Small intestine (tissue), 7 donors: ENCODE data around the gene SEC14L6. TPM values are rescaled to one million over a fixed set of nuclear protein-coding genes. Genes with fewer than 3 reads are reported as not detected.

Experiments
- DNase-seq, 2 donors: peaks; one replicate each; pipeline versions ENCODE4 v3.0.0 to v3.0.0-alpha.2; 2013
- FAIRE-seq: peaks from 2 replicates; lab custom pipeline; 2012; peaks lifted over from hg19 to GRCh38; lab: Jason Lieb, UNC
- H3K27ac ChIP-seq, 3 donors: one replicate each; pipeline ENCODE4 v1.5.1; 2013; ENCODE audit warnings: low read length in 2 of 3, mild to moderate bottlenecking in 2 of 3, control low read depth in 1 of 3, inconsistent platforms in 1 of 3, low read depth in 1 of 3, moderate library complexity in 1 of 3
- H3K27me3 ChIP-seq, 3 donors: one replicate each; pipeline ENCODE4 v1.6.1; 2013; ENCODE audit warnings: low read length in 3 of 3, inconsistent platforms in 1 of 3; ENCODE audit not compliant: control insufficient read depth in 3 of 3, insufficient read depth in 3 of 3
- H3K36me3 ChIP-seq, 3 donors: one replicate each; pipeline ENCODE4 v1.6.1; 2013; ENCODE audit warnings: low read length in 3 of 3, inconsistent platforms in 1 of 3, low read depth in 1 of 3, mild to moderate bottlenecking in 1 of 3, moderate library complexity in 1 of 3; ENCODE audit not compliant: control insufficient read depth in 3 of 3, insufficient read depth in 2 of 3
- H3K4me1 ChIP-seq, 3 donors: one replicate each; pipeline ENCODE4 v1.6.1; 2013; ENCODE audit warnings: low read length in 2 of 3, inconsistent platforms in 1 of 3, low read depth in 1 of 3, mild to moderate bottlenecking in 1 of 3, moderate library complexity in 1 of 3; ENCODE audit not compliant: control insufficient read depth in 3 of 3, insufficient read depth in 2 of 3
- H3K4me3 ChIP-seq, 3 donors: one replicate each; pipeline ENCODE4 v1.5.1; 2013; ENCODE audit warnings: low read length in 3 of 3, control low read depth in 1 of 3, inconsistent platforms in 1 of 3, low read depth in 1 of 3, mild to moderate bottlenecking in 1 of 3, moderate library complexity in 1 of 3
- H3K9me3 ChIP-seq, 2 donors: one replicate each; pipeline ENCODE4 v1.6.1; 2013; ENCODE audit warnings: low read depth in 1 of 2, low read length in 1 of 2; ENCODE audit not compliant: control insufficient read depth in 2 of 2, insufficient read depth in 1 of 2
- WGBS, 3 donors: extraction: QIAGEN DNeasy Blood & Tissue Kit; methylation state at CpG; one replicate each; pipeline ENCODE4 v1.1.7; 2013; 5-methylcytosine and 5-hydroxymethylcytosine counted together
- polyA plus RNA-seq, 4 donors: library from polyadenylated mRNA; stranded (reverse) in 3 of 4; unstranded in 1 of 4; fragments of 200-250 nt in 3 of 4; fragments of 120-200 nt in 1 of 4; gene quantifications; one replicate each; pipeline versions ENCODE4 v1.2.1 to v1.2.3, GENCODE V29; 2013
- donor health status: healthy with polysubstance abuse.
- donor health status: control.
- donor health status: control.
- donor health status: Bipolar disorder and iron deficiency.
- donor health status: healthy.

The SEC14L6 gene
- polyA plus RNA-seq, 4 donors = 0.15 to 1.2 TPM; not detected in 2

- H3K4me3 ChIP-seq = no peak overlapping the region
- no peaks in the 10 kb centered on the region for H3K27me3 ChIP-seq
- no peak overlapping the region for H3K27ac ChIP-seq
- FAIRE-seq = no peak
- H3K36me3 ChIP-seq = no peaks in the 10 kb centered on the region
- WGBS, 3 donors = 72 to 73% (median 73%) methylated on average over 5 of the region's 5 CpGs
- no peaks in the 10 kb centered on the region for H3K4me1 ChIP-seq
- peaks cover 0 to 3% of the 10 kb centered on the region in 2 donors for H3K9me3 ChIP-seq
- DNase-seq = no peak
These were observed 25.0 kb downstream of the SEC14L6 start for GRCh38 chr22:30521368-30522156.

DNA sequence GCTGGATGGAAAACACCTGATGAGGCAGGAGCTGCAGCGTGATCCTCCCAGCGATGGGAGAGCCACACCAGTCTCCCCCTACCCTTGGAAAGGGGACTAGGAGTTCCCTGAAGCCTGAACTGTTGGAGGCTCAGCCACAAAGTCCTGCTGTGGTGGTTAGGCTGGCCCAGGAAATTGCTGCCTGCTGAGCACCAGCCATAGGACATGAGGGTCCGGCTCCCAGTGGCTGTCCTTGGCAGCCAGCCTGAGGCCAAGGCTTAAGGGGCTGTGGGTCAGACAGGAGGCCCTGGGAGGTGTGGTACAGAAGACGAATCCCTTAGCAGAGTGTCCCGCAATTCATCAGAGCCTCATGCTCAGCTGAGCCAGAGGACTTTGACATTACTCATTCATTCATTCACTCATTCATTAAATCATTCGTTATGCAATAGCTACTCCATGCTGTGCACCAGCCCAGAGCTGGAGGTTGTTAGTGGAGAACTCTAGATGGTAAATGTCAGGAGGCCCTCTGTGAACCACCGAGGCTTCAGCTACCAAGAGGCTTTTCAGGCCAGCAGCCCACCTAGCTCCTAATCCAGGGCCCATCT, 26.6 kb downstream of the SEC14L6 start:
- peaks cover 0 to 3% of the 10 kb centered on the region in 2 donors for H3K9me3 ChIP-seq
- no peaks in the 10 kb centered on the region for H3K36me3 ChIP-seq
- no peaks in the 10 kb centered on the region for H3K4me1 ChIP-seq
- 85 to 91% (median 89%) methylated on average over 7 of the region's 7 CpGs for WGBS, 3 donors
- H3K27ac ChIP-seq = no peak overlapping the region
- no peak for FAIRE-seq
- no peaks in the 10 kb centered on the region for H3K27me3 ChIP-seq
- no peak overlapping the region for H3K4me3 ChIP-seq
- DNase-seq = no peak

- Histone ChIP-seq H3K27me3 (no peaks in the 10 kb centered on the region), H3K36me3 (no peaks in the 10 kb centered on the region), H3K27ac (no peak overlapping the region), H3K4me3 (no peak overlapping the region), H3K9me3 (peaks cover 0 to 3% of the 10 kb centered on the region in 2 donors), H3K4me1 (no peaks in the 10 kb centered on the region)
- no peak for FAIRE-seq
- 86 to 92% (median 89%) methylated on average over 5 of the region's 5 CpGs for whole genome bisulfite sequencing, 3 donors
- DNase-seq = no peak
These were observed 29.8 kb downstream of the SEC14L6 start for GRCh38 chr22:30516731-30517130.

- no peak overlapping the region for H3K4me3 ChIP-seq
- H3K4me1 ChIP-seq = no peaks in the 10 kb centered on the region
- no peaks in the 10 kb centered on the region for H3K36me3 ChIP-seq
- H3K9me3 ChIP-seq = peaks cover 0 to 3% of the 10 kb centered on the region in 2 donors
- DNase-seq = no peak
- 63 to 84% (median 75%) methylated on average over 6 of the region's 6 CpGs for WGBS, 3 donors
- no peak overlapping the region for H3K27ac ChIP-seq
- H3K27me3 ChIP-seq = no peaks in the 10 kb centered on the region
- FAIRE-seq = no peak
These were observed 30.3 kb downstream of the SEC14L6 start for GRCh38 chr22:30516273-30516672.

DNA sequence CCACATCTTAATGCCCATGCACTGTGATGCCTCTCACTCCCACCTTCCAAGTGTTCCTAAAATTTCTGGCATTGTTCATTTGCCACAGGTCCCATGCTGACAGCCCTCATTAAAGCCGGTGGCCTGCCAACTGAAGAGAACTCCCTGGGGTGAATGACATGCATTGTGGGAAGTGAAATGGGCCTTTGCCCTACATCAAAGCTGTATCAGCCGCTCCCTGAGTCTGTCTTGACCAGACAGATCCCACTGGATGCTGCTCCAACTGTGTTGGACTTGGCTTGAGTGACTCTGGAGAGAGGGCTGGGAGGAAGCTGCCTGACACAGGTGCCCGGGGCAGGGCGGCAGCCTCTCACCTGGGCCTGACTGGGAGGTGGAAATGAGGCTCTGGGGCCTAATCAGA, 32.3 kb downstream of the SEC14L6 start:
- Histone ChIP-seq H3K27ac (no peak overlapping the region), H3K4me1 (no peaks in the 10 kb centered on the region), H3K36me3 (no peaks in the 10 kb centered on the region), H3K4me3 (no peak overlapping the region), H3K27me3 (no peaks in the 10 kb centered on the region), H3K9me3 (peaks cover 0 to 3% of the 10 kb centered on the region in 2 donors)
- 50 to 82% (median 63%) methylated on average over 4 of the region's 4 CpGs for WGBS, 3 donors
- FAIRE-seq (no peak), DNase-seq (no peak)

GRCh38 chr22:30513462-30513861, 33.1 kb downstream of the SEC14L6 start:
- FAIRE-seq = no peak
- WGBS, 3 donors = 93 to 94% (median 93%) methylated on average over 6 of the region's 6 CpGs
- DNase-seq = no peak
- Histone ChIP-seq H3K4me3 (no peak overlapping the region), H3K27ac (no peak overlapping the region), H3K27me3 (no peaks in the 10 kb centered on the region), H3K36me3 (no peaks in the 10 kb centered on the region), H3K4me1 (no peaks in the 10 kb centered on the region), H3K9me3 (peaks cover 0 to 3% of the 10 kb centered on the region in 2 donors)

DNA sequence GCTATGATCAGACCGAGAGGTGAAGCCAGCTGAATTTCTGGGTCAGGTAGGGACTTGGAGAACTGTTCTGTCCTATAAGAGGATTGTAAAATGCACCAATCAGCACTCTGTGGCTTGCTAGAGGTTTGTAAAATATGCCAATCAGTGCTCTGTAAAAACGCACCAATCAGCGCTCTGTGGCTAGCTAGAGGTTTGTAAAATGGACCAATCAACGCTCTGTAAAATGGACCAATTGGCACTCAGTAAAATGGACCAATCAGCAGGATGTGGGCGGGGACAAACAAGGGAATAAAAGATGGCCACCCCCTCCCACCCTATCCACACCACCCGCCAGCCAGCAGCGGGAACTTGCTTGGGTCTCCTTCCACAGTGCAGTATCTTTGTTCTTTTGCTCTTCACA, 34.6 kb downstream of the SEC14L6 start:
- H3K27ac ChIP-seq = no peak overlapping the region
- FAIRE-seq (no peak), DNase-seq (no peak)
- peaks cover 0 to 3% of the 10 kb centered on the region in 2 donors for H3K9me3 ChIP-seq
- no peaks in the 10 kb centered on the region for H3K4me1 ChIP-seq
- no peak overlapping the region for H3K4me3 ChIP-seq
- no peaks in the 10 kb centered on the region for H3K36me3 ChIP-seq
- WGBS, 3 donors = 85 to 92% (median 88%) methylated on average over 7 of the region's 7 CpGs
- peaks cover 0 to 7% (median 0%) of the 10 kb centered on the region in 3 donors for H3K27me3 ChIP-seq

- Histone ChIP-seq H3K27ac (no peak overlapping the region), H3K4me3 (no peak overlapping the region), H3K9me3 (peaks cover 0 to 3% of the 10 kb centered on the region in 2 donors), H3K27me3 (peaks cover 0 to 11% (median 3%) of the 10 kb centered on the region in 3 donors), H3K4me1 (no peaks in the 10 kb centered on the region), H3K36me3 (no peaks in the 10 kb centered on the region)
- 82 to 89% (median 83%) methylated on average over 9 of the region's 9 CpGs for WGBS, 3 donors
- DNase-seq (no peak), FAIRE-seq (no peak)
These were observed 35.4 kb downstream of the SEC14L6 start for GRCh38 chr22:30511109-30511508.
